Right lobe of liver (tissue), 6 donors: ENCODE measurements around the gene OR1I1. TPM values are rescaled to one million over a fixed set of nuclear protein-coding genes. Genes with fewer than 3 reads are reported as not detected.
"Not testable (repeated sequence)": the region's sequence is repeated elsewhere in the genome, so short reads cannot be mapped to it uniquely, and the experiment has no call there.

Experiments used
- ATAC-seq, 4 donors: fragments of 200-7000 bp; cut with Tn5 transposase; one replicate each; pipeline ENCODE4 v1.9.1; 2020; ENCODE audit warnings: mild to moderate bottlenecking in 4 of 4, moderate library complexity in 4 of 4
- DNase-seq, 3 donors: peaks; one replicate each; pipeline ENCODE4 v3.0.0-alpha.2; 2020
- H3K27ac ChIP-seq, 3 donors: fragments of 200-600 bp; one replicate each; pipeline ENCODE4 v1.8.0; 2022
- H3K27me3 ChIP-seq, 2 donors: fragments of 200-600 bp; one replicate each; pipeline ENCODE4 v1.8.0; 2022
- H3K36me3 ChIP-seq, 4 donors: fragments of 200-600 bp; sonication (generic) in 1 of 4; one replicate each; pipeline versions ENCODE4 v1.5.1 to v1.8.0; 2017 to 2022; ENCODE audit warnings: control low read depth in 1 of 4
- H3K4me1 ChIP-seq, 4 donors: fragments of 200-600 bp; sonication (generic) in 1 of 4; one replicate each; pipeline versions ENCODE4 v1.5.1 to v1.8.0; 2017 to 2022; ENCODE audit warnings: control low read depth in 1 of 4
- H3K4me3 ChIP-seq, 3 donors: fragments of 200-600 bp; one replicate each; pipeline ENCODE4 v1.8.0; 2022
- H3K9me3 ChIP-seq, 4 donors: fragments of 200-600 bp; sonication (generic) in 1 of 4; one replicate each; pipeline versions ENCODE4 v1.5.1 to v1.8.0; 2017 to 2022; ENCODE audit warnings: control low read depth in 1 of 4
- CTCF ChIP-seq, 4 donors: fragments of 200-600 bp in 3 of 4; fragments of 450-650 bp in 1 of 4; IDR thresholded peaks; one replicate each; pipeline versions ENCODE4 v1.5.1 to v1.8.0; 2016 to 2022; ENCODE audit warnings: antibody characterized with exemption in 4 of 4, mild to moderate bottlenecking in 2 of 4
- POLR2A ChIP-seq: fragments of 450-650 bp; IDR thresholded peaks from one replicate; pipeline ENCODE4 v1.6.1; 2017; ENCODE audit warnings: antibody characterized with exemption, mild to moderate bottlenecking
- WGBS: methylation state at CpG from one replicate; pipeline ENCODE4 v1.1.6; 2018; ENCODE audit warnings: low coverage, low lambda C conversion rate; ENCODE audit not compliant: insufficient coverage; ENCODE audit errors: missing lambda C conversion rate; 5-methylcytosine and 5-hydroxymethylcytosine counted together
- intact Hi-C, 2 donors: fragments of 100-400 bp; cut with DNase I; formaldehyde crosslinking; loops; one replicate each; pipeline versions ENCODE4 v1.11.2 to v1.14.1; 2022
- total RNA-seq, 6 experiments: library from RNA; depleted of rRNA in 2 of 6; stranded (reverse); fragments of >200 nt in 2 of 6; fragmentation: NEBNext Ultra II Directional in 3 of 6; extraction: Animal tissue kit (Norgen Biotek cat#: 25700) in 3 of 6; gene quantifications; one replicate each; pipeline versions ENCODE4 v1.1.0 to v1.2.4, GENCODE V29; 2016 to 2023
- donor health status: DM: no; HTN: yes; CAD: no.
- donor health status: DM: no; HTN: no; CAD: no.
- donor health status: DM: no; HTN: no; CAD: no.
- donor health status: DM: no; HTN: yes; CAD: no.
- donor health status: DM: no; HTN: yes; CAD: no.

OR1I1 gene
- total RNA-seq, 6 experiments from 2014 or later, result not detected

- no peak within 1 kb of the TSS for H3K27ac ChIP-seq
- WGBS, result 70% methylated on average over 6 of the region's 11 CpGs
- no peaks in the 10 kb centered on the region for H3K36me3 ChIP-seq
- H3K27me3 ChIP-seq, result no peaks in the 10 kb centered on the region
- no peaks in the 10 kb centered on the region for H3K4me1 ChIP-seq
- H3K4me3 ChIP-seq, result no peak within 1 kb of the TSS
- TF ChIP-seq POLR2A (no peak), CTCF (IDR thresholded peaks at IDR 0.05) (no peak)
- intact Hi-C loops, result no loop called here
- ATAC-seq (no peak), DNase-seq (no peak)
- H3K9me3 ChIP-seq, result no peaks in the 10 kb centered on the region
Measured at GRCh38 chr19:15048885-15049541, 33.0 kb upstream of the OR1I1 start, which contains the start of gene CASP14. Gene CASP14, plus strand, starts transcription at chr19:15049480. Its CDS starts 2,772 bp downstream, at chr19:15052252.

- H3K9me3 ChIP-seq, result no peaks in the 10 kb centered on the region
- 63% methylated on average over 2 of the region's 2 CpGs for WGBS
- H3K36me3 ChIP-seq, result no peaks in the 10 kb centered on the region
- ATAC-seq (no peak), DNase-seq (no peak)
- H3K4me1 ChIP-seq, result no peaks in the 10 kb centered on the region
- no peak for TF ChIP-seq POLR2A
- no peak for TF ChIP-seq CTCF (IDR thresholded peaks at IDR 0.05)
- H3K27me3 ChIP-seq, result no peaks in the 10 kb centered on the region
- H3K27ac ChIP-seq, result no peak overlapping the region
- H3K4me3 ChIP-seq, result no peak overlapping the region
- intact Hi-C loops, result no loop called here
Measured at GRCh38 chr19:15050639-15051038, 31.4 kb upstream of the OR1I1 start.

GRCh38 chr19:15062036-15062435, 20.0 kb upstream of the OR1I1 start:
- WGBS, result 73% methylated on average over 9 of the region's 12 CpGs
- DNase-seq (no peak), ATAC-seq (no peak)
- Histone ChIP-seq H3K27ac (no peak overlapping the region), H3K4me1 (no peaks in the 10 kb centered on the region), H3K4me3 (no peak overlapping the region), H3K27me3 (no peaks in the 10 kb centered on the region), H3K36me3 (no peaks in the 10 kb centered on the region), H3K9me3 (no peaks in the 10 kb centered on the region)
- intact Hi-C loops, result no loop called here
- no peak for TF ChIP-seq POLR2A
- TF ChIP-seq CTCF (IDR thresholded peaks at IDR 0.05), result no peak

GRCh38 chr19:15070386-15070785, 11.6 kb upstream of the OR1I1 start:
- intact Hi-C loops, H3K4me1 ChIP-seq, H3K27me3 ChIP-seq, H3K4me3 ChIP-seq, H3K27ac ChIP-seq, H3K9me3 ChIP-seq, ATAC-seq, H3K36me3 ChIP-seq, DNase-seq: not testable (repeated sequence)
- 45% methylated on average over 3 of the region's 4 CpGs for WGBS

GRCh38 chr19:15072930-15073647, 8.9 kb upstream of the OR1I1 start:
- ATAC-seq (no peak), DNase-seq (no peak)
- intact Hi-C loops, result no loop called here
- H3K4me3 ChIP-seq, result no peak overlapping the region
- TF ChIP-seq CTCF (IDR thresholded peaks at IDR 0.05) (no peak), POLR2A (no peak)
- H3K4me1 ChIP-seq, result no peaks in the 10 kb centered on the region
- H3K27ac ChIP-seq, result no peak overlapping the region
- H3K27me3 ChIP-seq, result no peaks in the 10 kb centered on the region
- 42% methylated on average over 16 of the region's 23 CpGs for WGBS
- no peaks in the 10 kb centered on the region for H3K36me3 ChIP-seq
- no peaks in the 10 kb centered on the region for H3K9me3 ChIP-seq
